WERI-Rb-1 (cell line): ENCODE results near the gene ZCCHC2.

Source experiments
- DNase-seq: peaks from one replicate; pipeline ENCODE4 v3.0.0-alpha.2; 2020
- H3K27ac ChIP-seq: fragments of 250-450 bp; sonication (Bioruptor Pico); 2 replicates; pipeline ENCODE4 v1.5.1; 2020; ENCODE audit warnings: mild to moderate bottlenecking, moderate library complexity
- H3K27me3 ChIP-seq: fragments of 250-450 bp; sonication (Bioruptor Pico); 2 replicates; pipeline ENCODE4 v1.5.1; 2021; ENCODE audit warnings: mild to moderate bottlenecking, low read depth, moderate library complexity; ENCODE audit not compliant: insufficient read depth, severe bottlenecking
- H3K36me3 ChIP-seq: fragments of 250-450 bp; sonication (Bioruptor Pico); 2 replicates; pipeline ENCODE4 v1.5.1; 2020; ENCODE audit warnings: mild to moderate bottlenecking, moderate library complexity
- H3K4me3 ChIP-seq: 2 replicates; pipeline ENCODE4 v1.5.1; 2011; ENCODE audit warnings: low read depth, mild to moderate bottlenecking, control low read depth, low read length
- H3K9me3 ChIP-seq: fragments of 250-450 bp; sonication (Bioruptor Pico); 2 replicates; pipeline ENCODE4 v1.5.1; 2021; ENCODE audit warnings: mild to moderate bottlenecking, moderate library complexity; ENCODE audit not compliant: severe bottlenecking
- TF ChIP-seq, protein P1 (sequence below): IDR thresholded peaks from 2 replicates; pipeline ENCODE4 v1.5.1; 2011; ENCODE audit warnings: low read depth, mild to moderate bottlenecking, control low read depth, inconsistent platforms, low read length

ZCCHC2 gene

DNA sequence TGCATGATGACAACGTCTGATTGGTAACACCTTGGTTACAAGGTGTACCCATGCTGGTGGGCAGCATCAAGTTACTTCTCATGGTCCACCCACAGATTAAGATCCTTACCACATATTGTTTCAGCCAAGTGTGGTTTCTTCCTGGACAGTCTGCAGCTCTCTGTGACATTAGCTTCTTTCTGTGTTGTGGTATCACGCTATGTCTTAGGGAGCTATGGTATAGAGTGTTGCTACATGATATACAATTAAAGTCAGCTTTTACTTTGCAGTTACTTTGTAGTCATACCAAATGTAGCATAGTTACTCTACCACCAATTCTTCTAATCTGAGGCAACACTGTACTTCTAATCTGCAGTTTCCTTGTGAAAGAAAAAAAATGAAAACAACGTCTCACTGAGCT, 48.8 kb downstream of the ZCCHC2 start:
- H3K27me3 ChIP-seq: no peaks in the 10 kb centered on the region
- TF ChIP-seq, protein P1, sequence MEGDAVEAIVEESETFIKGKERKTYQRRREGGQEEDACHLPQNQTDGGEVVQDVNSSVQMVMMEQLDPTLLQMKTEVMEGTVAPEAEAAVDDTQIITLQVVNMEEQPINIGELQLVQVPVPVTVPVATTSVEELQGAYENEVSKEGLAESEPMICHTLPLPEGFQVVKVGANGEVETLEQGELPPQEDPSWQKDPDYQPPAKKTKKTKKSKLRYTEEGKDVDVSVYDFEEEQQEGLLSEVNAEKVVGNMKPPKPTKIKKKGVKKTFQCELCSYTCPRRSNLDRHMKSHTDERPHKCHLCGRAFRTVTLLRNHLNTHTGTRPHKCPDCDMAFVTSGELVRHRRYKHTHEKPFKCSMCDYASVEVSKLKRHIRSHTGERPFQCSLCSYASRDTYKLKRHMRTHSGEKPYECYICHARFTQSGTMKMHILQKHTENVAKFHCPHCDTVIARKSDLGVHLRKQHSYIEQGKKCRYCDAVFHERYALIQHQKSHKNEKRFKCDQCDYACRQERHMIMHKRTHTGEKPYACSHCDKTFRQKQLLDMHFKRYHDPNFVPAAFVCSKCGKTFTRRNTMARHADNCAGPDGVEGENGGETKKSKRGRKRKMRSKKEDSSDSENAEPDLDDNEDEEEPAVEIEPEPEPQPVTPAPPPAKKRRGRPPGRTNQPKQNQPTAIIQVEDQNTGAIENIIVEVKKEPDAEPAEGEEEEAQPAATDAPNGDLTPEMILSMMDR: no peak
- peaks cover 41% of the 10 kb centered on the region for H3K36me3 ChIP-seq
- no peaks in the 10 kb centered on the region for H3K9me3 ChIP-seq
- H3K27ac ChIP-seq: no peak overlapping the region
- no peak for DNase-seq
- H3K4me3 ChIP-seq: no peak overlapping the region

DNA sequence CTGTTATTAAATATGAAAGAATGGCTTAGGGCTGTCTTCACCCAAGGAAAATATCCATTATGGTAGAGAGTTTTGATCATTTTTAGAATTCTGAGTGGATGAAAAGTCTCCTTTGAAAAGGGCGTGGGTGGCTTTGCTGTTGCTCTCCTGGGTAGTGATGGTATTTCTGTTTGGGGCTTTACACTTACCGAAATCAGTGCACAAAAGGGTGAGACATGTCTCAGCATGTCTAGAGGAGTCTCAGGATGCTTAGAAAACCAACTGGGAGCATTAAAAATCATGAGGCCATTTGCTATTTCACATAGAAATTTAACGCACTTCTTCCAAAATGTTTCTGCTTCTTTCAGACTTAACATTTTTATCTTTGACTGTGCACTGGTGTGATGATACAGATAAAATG, 49.6 kb downstream of the ZCCHC2 start:
- Histone ChIP-seq H3K27me3 (no peaks in the 10 kb centered on the region), H3K27ac (no peak overlapping the region), H3K4me3 (no peak overlapping the region), H3K36me3 (peaks cover 41% of the 10 kb centered on the region), H3K9me3 (no peaks in the 10 kb centered on the region)
- DNase-seq: no peak
- TF ChIP-seq, protein P1: no peak

DNA sequence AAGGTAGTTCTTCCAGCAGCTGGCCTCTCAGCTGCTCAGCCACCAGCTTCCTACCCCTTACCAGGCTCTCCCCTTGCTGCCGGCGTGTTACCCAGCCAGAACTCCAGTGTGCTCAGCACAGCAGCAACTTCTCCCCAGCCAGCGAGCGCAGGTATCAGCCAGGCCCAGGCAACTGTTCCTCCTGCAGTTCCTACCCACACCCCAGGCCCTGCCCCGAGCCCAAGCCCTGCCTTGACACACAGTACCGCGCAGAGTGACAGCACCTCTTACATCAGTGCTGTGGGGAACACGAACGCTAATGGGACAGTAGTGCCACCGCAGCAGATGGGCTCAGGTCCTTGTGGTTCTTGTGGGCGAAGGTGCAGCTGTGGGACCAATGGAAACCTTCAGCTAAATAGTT, 52.0 kb downstream of the ZCCHC2 start:
- TF ChIP-seq, protein P1: no peak
- Histone ChIP-seq H3K4me3 (no peak overlapping the region), H3K36me3 (peaks cover 41% of the 10 kb centered on the region), H3K27me3 (no peaks in the 10 kb centered on the region), H3K9me3 (no peaks in the 10 kb centered on the region), H3K27ac (no peak overlapping the region)
- no peak for DNase-seq

DNA sequence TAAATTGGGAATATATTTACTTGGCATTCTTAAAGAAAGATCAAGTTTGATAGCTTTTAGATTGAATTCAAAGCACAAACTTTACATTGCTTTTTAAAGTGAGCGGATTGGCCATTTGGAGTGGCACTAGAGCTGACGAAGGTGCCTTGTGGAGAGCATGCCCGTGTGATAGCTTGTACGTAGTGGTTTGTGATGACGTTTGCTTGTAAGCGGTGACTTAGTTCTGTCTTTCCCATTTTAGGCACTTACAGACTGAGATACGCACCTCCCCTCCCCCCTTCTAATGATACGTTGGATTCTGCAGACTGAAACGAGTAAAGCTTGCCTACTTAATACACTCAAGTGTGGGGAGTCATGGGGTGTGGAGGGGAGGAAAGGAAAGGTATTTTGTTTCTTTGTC, 53.4 kb downstream of the ZCCHC2 start:
- Histone ChIP-seq H3K27ac (no peak overlapping the region), H3K9me3 (no peaks in the 10 kb centered on the region), H3K36me3 (peaks cover 27% of the 10 kb centered on the region), H3K27me3 (no peaks in the 10 kb centered on the region), H3K4me3 (no peak overlapping the region)
- no peak for DNase-seq
- TF ChIP-seq, protein P1: no peak

DNA sequence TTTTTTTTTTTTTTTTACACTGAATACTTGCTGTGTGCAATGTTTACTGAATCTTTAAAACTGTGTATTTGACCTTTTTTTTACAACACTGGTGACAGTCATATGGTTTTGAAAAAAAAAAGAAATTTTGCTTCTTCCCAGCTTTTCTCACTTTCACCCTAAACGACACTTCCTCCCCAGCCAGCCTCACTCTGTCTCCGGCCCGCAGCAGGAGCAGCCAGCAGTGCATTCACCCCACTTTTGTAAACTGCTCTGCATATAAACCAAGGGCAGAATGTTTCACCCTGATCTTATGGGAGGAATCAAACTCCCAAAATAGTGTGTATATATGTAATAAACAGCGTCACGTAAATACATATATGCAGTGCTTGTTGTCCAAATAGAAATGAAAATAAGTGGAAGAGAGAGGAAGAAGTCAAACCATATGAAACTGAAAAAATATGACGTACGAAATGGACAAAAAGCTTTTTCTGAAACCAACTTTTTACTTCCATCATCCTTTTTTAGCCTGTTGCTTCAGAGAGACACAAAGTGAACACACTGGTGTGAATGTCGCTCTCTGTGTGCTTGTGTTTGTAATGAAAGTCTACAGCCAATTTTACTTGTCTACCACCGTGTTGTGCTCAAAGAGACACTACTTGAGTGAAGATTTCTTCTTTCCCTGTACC, 54.2 kb downstream of the ZCCHC2 start:
- Histone ChIP-seq H3K27me3 (no peaks in the 10 kb centered on the region), H3K4me3 (no peak overlapping the region), H3K27ac (no peak overlapping the region), H3K9me3 (no peaks in the 10 kb centered on the region), H3K36me3 (peaks cover 20% of the 10 kb centered on the region)
- DNase-seq: no peak
- TF ChIP-seq, protein P1: no peak

DNA sequence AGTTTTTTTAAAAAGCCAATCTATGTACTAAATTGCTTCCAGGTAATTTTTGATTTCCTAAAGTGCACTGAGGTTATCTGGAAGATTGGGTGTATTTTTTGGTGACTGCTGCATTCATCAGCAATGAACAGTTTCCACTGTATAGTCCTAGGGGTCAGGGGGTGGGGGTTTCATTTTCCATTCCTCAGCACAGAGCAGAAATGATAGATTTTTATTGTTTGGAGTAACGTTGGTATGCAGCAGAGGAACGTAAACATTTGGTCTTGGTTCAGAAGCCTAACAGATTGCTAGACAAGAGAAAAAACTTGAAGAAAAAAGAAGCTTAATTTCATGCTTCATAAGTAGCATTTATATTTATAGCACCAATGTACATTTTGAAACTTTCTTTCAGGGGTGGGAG, 54.9 kb downstream of the ZCCHC2 start:
- Histone ChIP-seq H3K9me3 (no peaks in the 10 kb centered on the region), H3K36me3 (peaks cover 19% of the 10 kb centered on the region), H3K4me3 (no peak overlapping the region), H3K27me3 (no peaks in the 10 kb centered on the region), H3K27ac (no peak overlapping the region)
- TF ChIP-seq, protein P1: no peak
- DNase-seq: no peak
